Measurements from ENCODE around the gene CD93.

CD93 gene

DNA sequence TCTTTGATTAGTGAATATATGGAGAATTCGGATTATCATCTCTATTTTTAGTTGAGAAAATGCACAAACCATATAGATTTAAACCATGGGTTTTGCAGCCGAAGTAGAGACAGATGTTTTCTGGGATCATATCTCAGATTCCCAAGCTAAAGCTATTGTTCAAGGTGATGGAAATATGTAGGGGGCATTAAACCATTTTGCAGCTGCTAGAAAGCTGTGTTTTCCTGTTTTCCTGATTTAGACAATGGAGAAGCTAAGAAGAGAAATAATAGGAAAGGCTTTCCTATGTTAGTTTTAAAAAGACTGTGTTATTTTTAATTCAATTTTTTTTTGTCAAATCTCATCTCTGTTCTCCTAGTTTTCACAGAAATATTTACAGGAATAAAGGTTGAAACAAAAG lies 6.2 kb downstream of the CD93 start:
- no peak for DNase-seq

DNA sequence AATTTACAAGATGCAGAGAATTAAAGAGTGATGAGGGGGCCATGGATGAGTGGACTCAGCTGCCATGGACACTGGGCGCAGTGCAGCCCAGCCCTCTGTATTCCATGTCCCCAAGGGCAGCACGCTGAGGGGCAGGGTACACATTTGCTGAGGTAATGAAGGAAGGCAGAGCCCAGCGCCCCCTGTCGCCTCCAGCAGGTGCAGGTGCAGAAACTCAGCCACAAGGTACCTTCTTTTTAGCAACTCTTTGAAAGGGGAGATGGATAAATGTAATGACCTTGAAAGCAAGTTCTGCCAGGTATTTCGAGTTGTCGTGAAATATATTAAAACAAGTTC lies 7.1 kb downstream of the CD93 start:
- no peak for DNase-seq

DNA sequence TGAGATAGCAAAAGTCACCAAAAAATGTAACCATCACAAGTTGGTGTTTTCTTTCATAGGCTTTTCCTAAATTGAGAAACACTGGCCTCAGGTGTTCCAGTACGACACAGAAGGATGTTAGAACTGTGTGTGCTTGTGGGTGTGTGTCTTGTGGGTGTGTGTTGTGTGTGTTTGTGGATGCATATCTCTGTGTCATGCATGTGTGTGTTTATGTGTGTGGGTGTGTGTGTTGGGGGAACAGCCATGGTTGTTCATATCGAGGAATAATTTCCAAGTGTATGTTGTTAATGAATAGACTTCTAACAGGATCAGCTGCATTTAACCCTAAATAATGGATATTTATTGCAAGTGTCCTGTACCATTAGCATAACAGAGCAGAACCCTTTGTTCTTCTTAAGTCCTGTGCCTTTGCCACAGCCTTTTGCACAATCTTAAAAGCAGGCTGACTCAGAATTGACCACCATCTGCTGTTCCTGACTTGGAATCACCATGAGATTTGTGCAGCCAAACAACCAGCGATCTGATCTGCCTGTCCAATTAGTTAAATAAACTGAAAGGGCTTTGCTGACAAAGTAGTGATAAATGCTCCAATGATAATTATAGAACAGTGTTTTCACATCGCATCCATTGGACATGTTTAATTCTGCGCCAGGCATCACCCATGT lies 7.6 kb downstream of the CD93 start:
- no peak for DNase-seq

DNA sequence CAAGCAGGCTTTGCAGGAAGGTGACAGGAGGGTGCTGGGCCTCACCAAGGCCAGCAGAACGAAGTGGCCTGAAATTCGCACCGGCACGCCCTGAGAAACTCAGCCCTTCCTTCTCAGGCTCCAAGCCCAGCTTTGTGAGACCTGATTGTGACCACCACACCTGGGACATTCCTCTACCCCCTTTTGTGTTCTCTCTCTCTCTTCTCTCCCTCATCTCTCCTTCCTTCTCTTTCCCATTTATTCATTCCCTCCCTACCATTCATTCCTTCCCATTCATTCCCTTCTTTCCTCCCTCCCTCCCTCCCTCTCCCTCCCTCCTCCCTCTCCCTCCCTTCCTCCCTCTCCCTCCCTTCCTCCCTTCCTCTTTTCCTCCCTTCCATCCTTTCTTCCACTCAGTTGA lies 8.8 kb downstream of the CD93 start:
- no peak for DNase-seq

DNA sequence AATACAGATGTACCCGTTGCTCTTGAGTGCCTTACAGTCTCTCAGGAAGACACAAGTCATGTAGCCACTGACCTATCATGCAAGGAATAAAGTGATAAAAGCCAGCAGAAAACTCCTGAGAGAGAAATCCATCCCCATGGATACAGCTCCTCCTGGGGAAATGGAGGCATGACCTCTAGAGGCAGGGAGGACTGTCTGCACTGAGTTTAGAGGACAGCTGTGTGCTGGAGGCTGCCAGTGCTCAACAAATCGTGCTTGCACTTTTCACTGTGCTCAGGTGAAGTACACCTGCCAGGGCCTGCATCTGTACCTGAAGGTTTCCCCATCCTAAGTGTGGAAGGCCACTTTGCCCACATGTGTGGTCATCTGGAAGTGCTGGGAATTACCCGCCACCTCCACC lies 12.1 kb downstream of the CD93 start:
- no peak for DNase-seq

DNA sequence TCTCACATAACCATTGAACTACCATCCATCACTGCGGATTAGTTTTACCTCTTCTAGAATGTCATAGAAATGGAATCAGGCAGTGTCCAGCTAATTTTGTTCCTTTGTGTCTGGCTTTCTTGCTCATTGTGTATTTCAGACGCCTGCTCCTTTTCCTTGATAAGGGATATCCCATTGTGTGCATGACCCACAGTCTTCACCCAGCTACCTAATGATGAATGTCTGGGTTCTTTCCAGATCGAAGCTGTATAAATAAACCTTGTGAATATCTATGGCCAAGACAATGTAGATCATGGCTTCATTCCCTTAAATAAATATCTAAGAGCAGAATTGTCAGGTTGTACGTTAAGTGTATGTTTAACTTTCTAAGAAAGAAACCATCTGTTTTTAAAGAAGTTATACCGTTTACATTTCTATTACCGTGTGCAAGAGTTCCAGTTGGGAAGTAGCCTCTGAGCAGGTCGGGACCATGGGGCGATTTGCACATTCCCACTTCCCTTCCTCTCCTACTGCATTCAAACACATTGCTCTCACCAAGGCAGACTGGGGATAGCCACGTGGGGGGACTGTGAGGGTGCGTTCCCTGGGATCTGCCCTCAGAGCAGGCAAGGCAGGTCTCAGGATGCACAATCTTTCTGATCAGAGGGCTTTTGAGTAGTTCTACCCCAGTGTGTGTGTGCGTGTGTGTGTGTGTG lies 13.1 kb downstream of the CD93 start:
- DNase-seq: no peak

DNA sequence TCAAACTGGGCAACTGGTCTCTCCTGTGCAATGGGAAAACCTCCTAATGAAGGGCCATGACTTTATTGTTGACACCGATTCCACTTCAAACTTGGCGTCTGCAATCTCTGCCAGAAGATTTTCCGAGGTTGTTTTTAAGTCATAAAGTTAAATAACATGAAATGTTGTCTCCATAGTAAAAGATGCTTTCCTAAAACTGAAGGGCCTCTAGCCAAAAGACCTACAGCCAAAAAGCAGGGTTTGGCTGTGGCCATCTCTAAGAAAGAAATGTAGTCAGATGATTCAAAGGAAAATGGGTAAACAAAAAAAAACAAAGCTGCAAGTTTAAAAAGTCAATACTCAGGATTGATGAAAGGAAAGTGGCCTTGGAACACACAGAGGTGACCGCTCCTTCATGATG lies 14.1 kb downstream of the CD93 start:
- no peak for DNase-seq

DNA sequence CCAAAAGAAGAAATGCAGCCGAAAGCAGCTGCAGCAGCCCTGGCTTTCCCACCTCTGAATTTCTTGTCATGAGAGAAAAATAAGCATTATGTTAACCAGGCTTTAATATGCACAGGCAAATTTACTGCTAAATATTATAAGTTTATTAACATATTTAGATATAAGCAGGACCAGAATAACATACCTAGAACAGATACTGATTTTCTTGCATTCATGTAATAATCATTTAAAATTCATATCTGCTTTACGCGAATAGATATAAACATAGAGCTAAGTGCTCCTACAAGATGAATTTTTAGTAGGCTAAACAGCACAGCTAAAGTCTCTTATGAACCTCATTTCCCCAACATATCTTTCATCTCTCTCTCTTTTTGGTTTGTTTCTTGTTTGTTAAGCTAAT lies 14.7 kb downstream of the CD93 start:
- DNase-seq: no peak

DNA sequence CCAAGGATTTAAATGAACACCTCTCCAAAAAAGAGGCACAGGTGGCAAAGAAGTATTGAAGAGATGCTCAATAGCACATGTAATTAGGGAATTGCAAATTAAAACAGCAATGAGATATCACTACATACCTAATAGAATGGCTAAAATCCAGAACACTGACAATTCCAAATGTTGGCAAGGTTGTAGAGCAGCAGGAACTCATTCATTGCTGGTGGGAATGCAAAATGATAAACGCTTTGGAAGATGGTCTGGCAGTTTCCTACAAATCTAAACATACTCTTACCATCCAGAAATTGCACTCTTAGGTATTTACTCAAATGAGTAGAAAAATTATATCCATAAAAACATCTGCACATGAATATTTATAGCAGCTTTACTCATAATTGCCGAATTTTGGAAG lies 17.0 kb downstream of the CD93 start:
- no peak for DNase-seq

DNA sequence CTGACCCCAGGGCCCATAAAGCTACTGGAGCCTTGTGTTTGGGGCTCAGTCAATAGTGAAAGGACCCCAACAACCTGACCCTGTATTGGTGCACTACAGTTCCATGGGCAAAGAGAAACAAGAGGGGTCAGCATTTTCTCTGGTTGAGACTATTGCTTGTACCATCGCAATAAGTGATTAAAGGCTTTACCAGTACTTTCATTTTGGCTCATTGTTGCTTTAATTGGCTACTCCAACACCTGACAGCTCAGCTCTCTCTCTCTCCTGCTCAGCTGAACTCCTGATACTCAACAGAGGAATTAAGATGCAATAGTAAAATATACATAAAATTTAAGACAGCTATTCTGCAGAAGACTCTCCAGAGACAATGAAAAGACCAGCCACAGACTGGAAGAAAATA lies 17.8 kb downstream of the CD93 start:
- DNase-seq: no peak

DNA sequence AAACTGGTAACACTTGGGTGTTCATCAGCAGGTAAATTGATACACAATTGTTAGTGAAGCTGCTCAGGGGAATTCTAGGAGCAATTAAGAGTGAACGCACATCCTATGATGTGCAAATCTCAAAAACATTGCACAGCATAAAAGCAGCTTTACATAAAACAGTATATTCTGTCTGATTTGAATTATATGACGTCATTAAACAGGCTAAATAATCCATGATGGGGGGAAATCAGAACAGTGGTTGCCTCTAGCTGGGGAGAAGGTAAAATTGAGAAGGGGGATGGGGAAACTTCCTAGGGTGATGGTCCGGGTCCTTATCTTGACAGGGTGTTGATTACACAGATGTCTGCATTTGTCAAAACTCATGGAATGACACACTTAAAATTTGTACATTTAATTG lies 19.4 kb downstream of the CD93 start:
- DNase-seq: no peak

DNA sequence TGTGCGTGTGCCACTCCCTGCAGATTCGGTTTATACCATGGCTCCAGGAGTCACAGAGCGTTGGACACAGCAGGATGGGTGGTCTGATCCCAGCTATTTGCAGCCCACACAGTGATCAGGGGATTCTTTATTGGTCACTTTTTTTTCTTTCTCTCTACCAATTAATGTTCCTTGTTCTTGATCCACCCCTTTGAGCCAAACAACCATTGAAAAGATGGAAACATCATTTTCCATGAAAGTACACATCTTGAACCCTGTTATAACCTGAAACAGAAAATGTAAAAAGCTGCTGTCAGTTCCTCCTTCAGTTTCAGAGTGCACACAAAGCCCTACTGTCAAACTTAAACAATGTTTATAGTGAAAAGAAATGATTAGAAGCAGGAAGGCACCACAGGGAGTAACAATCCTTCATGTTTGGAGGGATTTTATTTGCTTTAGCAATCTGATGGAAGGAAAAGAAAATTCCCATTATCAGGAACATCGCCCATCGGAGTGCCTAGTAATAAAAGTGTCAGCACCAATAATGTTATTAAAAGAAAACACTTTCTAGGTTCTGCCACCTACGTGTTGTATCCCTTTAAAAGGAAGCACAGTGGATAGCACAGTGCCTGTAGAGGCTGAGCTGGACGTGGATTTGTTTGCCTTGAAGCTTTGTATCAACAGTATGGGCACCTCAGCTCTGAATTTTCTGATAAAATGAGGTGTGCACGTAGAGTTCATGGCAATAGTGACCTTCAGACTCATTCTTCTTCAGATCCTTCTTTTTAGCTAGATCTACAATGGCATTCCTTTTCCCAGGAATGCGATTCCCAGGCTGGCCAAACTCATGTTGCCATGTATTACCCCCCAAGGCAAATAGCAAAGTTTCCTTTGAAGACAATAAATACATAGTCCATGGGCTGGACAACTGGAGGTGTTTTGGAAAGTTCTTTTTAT lies 20.6 kb downstream of the CD93 start:
- no peak for DNase-seq

DNA sequence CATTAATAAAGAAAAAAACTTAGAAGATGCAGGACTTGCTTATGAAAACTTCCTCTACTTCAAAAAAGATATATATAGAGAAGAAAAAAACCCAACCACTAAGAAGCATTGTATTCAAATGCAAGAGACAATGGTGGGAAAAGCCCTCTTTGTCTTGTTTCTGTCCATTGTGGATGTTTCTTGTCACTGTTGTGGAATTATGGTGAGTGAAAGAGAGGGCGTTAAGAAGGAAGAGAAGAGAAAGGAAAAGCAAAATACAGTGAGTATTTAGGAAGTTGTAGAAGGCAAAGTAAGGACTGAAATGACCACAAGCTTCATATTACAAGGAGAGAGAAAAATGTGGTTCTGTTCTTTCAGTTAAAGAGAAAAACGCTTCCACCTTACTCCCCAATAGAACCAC lies 22.5 kb downstream of the CD93 start:
- DNase-seq: no peak

DNA sequence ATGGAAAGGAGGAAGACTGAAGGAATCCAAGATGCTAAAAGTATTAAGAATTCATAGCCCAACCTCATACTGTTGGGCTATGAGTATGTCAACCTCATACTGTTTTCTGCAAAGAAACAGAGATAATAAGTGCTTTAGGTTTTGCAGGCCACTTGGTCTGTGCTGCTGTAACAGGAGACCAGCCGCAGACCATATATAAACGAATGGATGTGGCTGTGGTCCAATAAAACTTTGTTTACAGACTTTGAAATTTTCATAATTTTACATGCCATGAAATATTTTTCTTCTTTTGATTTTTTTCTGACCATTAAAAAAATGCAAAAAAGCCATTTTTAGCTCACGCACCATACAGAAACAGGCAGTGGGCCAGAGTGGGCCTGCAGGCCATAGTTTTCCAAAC lies 23.0 kb downstream of the CD93 start:
- DNase-seq: no peak

DNA sequence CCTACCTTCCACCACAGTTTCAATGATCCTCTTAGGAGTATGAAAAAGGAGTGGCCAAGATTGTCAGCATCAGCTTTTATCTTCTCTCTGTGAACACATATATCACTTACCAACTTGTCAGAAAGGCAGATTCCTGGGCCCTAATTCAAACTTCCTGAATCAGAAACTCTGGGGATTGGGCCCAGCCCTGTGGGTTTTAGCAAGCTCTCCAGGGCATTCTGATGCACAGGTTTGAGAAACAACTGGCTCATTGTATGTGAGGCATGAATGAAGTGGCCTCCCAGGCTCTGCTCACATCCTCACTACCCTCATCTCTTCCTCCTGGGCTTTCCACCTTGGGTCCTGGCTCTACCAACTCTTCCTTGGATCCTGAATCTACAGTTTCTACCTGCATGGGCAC lies 23.5 kb downstream of the CD93 start:
- DNase-seq: no peak

DNA sequence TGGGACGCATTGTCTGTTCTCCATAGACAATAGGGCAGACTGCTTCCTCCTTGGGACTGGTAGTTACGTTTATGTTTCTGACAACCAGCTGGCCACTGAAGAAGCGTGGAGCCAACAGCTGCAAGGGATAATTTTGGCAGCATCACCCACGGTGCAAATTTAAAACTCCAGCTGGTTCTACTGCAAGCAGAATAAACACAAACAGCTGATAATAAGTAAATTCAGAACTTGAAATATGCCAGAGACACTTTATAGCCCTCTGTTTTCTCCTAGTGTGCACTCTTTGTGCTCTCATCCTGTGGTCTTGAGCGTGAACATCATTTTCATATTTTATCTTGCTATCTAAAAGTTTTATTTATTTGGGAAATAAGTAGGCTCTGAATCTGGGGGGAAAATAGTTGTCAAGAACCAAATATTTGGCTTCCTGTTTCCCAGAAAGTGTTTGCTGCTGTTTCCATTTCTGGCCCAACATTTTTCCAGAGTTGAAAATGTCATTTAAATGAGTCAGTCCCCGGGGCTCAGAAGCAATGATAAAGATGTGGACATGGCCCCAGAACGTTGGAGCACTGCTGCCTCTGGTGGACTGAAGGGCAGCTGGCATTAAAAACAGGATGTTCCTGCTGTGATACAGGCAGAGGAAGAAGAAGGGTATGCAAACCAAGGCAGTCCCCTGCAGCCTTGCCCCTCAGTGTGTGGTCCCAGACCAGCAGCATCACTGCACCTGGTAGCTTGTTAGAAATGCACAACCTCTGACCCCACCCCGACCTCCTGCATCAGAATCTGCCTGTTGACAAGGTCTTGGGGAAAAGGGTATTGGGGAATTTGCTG lies 24.2 kb downstream of the CD93 start:
- DNase-seq: peak; percentile 42

DNA sequence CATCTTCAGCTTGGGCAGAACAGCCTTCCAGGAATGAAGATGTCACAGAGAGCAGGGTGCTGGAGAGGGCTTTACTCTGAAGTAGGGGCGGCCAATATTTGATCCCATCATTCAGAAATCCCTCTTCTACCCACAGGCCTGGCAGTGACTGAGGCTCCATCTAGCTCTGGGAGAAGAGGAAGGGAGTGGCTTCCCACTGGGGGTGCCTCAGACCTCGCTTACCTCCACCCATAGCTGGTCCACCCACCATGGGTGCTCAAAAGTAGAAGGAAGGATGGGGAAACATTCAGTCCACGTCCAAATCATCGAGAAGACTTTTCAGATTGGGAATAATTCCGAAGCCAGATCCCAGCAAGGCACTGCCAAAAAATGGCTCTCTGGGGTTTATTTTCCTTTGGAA lies 24.9 kb downstream of the CD93 start:
- DNase-seq: no peak

DNA sequence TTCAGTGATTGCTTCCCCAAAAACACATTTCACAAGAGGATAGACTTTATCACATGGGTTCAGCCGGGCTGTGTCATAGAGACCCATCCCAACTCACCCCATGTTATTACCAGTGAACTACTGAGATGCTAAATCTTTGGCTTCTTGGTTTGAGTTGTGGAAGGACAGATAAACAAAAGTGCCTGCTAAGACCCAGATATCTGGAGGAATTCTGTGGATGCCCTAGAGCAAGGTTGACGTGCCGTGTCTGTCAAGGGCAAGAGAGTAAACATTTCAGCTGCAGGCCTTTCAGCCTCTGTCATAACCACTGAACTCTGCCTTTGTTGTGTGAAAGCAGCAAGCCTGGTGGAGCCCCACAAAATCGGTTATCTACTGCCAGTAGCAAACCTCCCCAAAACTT lies 25.5 kb downstream of the CD93 start:
- DNase-seq: no peak

DNA sequence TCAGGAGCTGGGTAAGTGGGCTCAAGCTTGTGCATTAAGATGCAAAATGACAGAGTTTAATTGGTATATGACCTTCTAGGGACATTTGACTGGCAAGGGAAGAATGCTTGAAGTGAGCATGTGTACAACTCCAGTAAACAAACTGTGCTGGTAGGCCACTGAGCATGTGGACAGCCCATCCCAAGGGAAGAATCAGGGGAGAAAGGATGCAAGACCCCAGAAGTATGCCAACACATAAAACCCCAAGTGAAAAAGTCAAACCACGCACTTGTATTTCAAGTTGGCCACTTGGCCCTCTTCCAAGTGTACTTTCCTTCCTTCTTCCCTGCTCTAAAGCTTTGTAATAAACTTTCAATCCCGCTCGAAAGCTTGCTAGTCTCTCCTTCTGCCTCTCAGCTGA lies 26.3 kb downstream of the CD93 start:
- DNase-seq: no peak

DNA sequence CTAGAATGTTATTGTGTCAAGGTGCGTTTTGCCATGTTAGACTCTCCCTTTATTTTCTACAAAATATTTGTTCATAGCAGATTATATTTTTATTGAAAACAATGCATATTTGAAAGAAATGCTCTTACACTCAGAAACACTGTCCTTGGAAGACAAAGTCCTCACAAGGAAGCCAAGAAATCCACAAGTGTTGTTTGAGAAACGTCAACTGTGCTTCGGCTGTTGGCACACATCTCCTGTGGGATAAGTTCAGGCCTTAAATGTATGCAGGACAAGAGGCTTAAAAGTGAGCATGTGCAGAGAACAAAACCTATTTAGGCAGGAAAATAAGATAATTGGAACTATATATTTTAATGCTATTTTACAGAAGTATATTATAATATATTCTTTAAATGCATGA lies 27.1 kb downstream of the CD93 start:
- no peak for DNase-seq

DNA sequence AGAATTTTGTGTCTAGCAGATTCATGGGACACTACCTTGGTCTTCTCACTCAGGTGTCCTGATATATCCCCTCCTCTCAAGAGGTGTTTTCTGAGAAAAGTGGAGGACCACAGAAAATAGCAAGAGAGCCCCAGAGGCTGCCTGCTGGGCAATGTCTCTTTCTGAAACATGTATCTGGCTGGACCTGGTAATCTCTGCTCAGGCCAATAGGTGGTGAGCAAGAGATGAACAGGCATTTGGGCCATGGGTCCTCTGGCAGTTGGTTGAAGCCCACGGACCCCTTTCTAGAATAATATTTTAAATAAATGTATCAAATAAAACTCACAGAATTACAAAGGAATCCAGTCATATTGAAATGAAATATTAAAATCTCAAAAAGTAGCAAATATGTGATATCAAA lies 27.9 kb downstream of the CD93 start:
- no peak for DNase-seq

DNA sequence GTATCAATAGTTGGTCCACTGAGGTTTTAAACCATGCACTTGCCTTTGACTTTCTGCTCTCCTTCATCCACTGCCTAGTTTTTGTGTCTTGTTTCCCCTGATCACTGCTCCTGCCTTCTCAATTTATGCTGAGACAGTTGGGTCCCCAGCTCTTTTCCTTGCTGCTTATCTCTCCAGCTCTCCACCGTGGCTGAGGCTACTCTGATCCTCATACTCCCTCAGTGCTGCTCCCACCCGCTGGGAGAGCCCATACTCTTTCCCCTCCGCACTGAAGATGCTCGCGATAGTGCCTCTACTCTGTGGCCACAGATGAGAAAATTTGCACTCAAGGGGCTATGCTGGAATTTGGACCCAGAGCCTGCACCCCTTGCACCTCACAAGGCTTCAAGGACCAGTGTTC lies 33.2 kb downstream of the CD93 start:
- DNase-seq: no peak
